Heart right ventricle (tissue), 16 donors: ENCODE results near the gene GINM1. TPM values are rescaled to one million over a fixed set of nuclear protein-coding genes. Genes with fewer than 3 reads are reported as not detected.

Experiments used
- ATAC-seq, 8 donors: fragments of 200-7000 bp; cut with Tn5 transposase; one replicate each; pipeline ENCODE4 v1.9.1; 2020; ENCODE audit warnings: mild to moderate bottlenecking in 8 of 8, moderate library complexity in 8 of 8, moderate number of reproducible peaks in 1 of 8
- DNase-seq, 2 donors: peaks; one replicate each; pipeline ENCODE4 v3.0.0-alpha.2; 2020
- H3K27ac ChIP-seq, 10 donors: fragments of 200-600 bp; sonication (generic) in 2 of 10; one replicate each; pipeline versions ENCODE4 v1.5.0 to v1.8.0; 2020 to 2022; ENCODE audit warnings: mild to moderate bottlenecking in 3 of 10
- H3K27me3 ChIP-seq, 7 donors: fragments of 200-600 bp; one replicate each; pipeline ENCODE4 v1.8.0; 2021 to 2022; ENCODE audit warnings: mild to moderate bottlenecking in 2 of 7
- H3K36me3 ChIP-seq, 9 donors: fragments of 200-600 bp; sonication (generic) in 1 of 9; one replicate each; pipeline versions ENCODE4 v1.5.0 to v1.8.0; 2020 to 2022; ENCODE audit warnings: mild to moderate bottlenecking in 2 of 9
- H3K4me1 ChIP-seq, 9 donors: fragments of 200-600 bp; sonication (generic) in 1 of 9; one replicate each; pipeline versions ENCODE4 v1.5.0 to v1.8.0; 2020 to 2022; ENCODE audit warnings: mild to moderate bottlenecking in 4 of 9
- H3K4me3 ChIP-seq, 10 donors: fragments of 200-600 bp; sonication (generic) in 2 of 10; one replicate each; pipeline versions ENCODE4 v1.5.0 to v1.8.0; 2020 to 2022; ENCODE audit warnings: mild to moderate bottlenecking in 7 of 10, moderate library complexity in 2 of 10
- H3K9me3 ChIP-seq, 11 donors: fragments of 200-600 bp in 10 of 11; sonication (generic) in 2 of 11; one replicate each; pipeline versions ENCODE4 v1.5.0 to v1.8.0; 2013 to 2022; ENCODE audit warnings: mild to moderate bottlenecking in 2 of 11, control low read depth in 1 of 11, moderate library complexity in 1 of 11
- CTCF ChIP-seq, 9 donors: fragments of 200-600 bp; sonication (generic) in 2 of 9; IDR thresholded peaks; one replicate each; pipeline versions ENCODE4 v1.5.0 to v1.8.0; 2021 to 2022; ENCODE audit warnings: antibody characterized with exemption in 9 of 9, mild to moderate bottlenecking in 5 of 9, moderate library complexity in 1 of 9
- WGBS, 2 donors: extraction: QIAGEN DNeasy Blood & Tissue Kit; methylation state at CpG; one replicate each; pipeline ENCODE4 v1.1.7; 2013; ENCODE audit warnings: inconsistent platforms in 1 of 2; 5-methylcytosine and 5-hydroxymethylcytosine counted together
- intact Hi-C, 10 donors: fragments of 100-400 bp; cut with DNase I; formaldehyde crosslinking; loops; one replicate each; pipeline versions ENCODE4 v1.11.1 to v1.14.2; 2022
- polyA plus RNA-seq, 2 donors: library from polyadenylated mRNA; stranded (reverse); fragments of 200-250 nt; gene quantifications; one replicate each; pipeline ENCODE4 v1.2.3, GENCODE V29; 2013
- total RNA-seq, 10 donors: library from RNA; stranded (reverse); fragmentation: NEBNext Ultra II Directional in 3 of 10; extraction: Animal tissue kit (Norgen Biotek cat#: 25700) in 3 of 10; gene quantifications; one replicate each; pipeline versions ENCODE4 v1.2.1 to v1.2.4, GENCODE V29; 2021 to 2023
- donor health status: Arrhythmogenic right ventricular cardiomyopathy.
- donor health status: ischemic (EF 13 %, LVEDD 7.1; RV severe dilation, severe dysfunction).
- donor health status: healthy with polysubstance abuse.
- donor health status: DM: no; HTN: yes; CAD: no.
- donor health status: DM: no; HTN: no; CAD: no.
- donor health status: ischemic (EF 25% LVEDD 6.9; RV normal size, moderate dysfunction).
- donor health status: ischemic (EF 25% LVEDD 5.7; RV mildly dilated, moderate dysfunction).
- donor health status: healthy.
- donor health status: DM: yes; HTN: yes; CAD: no.
- donor health status: Ischemic cardiomyopathy.
- donor health status: ischemic (EF 35%, LVEDD 5.7; RV mildly dilated, moderate dysfunction).
- donor health status: nonischemic (EF 11% LVEDD 7.7; RV severe dilation, severe dysfunction).
- donor health status: DM: yes; HTN: yes; CAD: no.
- donor health status: PGD.
- donor health status: ischemic (EF 29% LVEDD 5.4; RV normal size, mild dysfunction).
- donor health status: nonischemic (EF 23%, LVEDD 6.1; RV moderate dilation, normal function).

The GINM1 gene
- total and polyA plus RNA-seq, 12 donors, result 26.8 to 59.3 (median 54.8) TPM

GRCh38 chr6:149614337-149614736, 48.2 kb downstream of the GINM1 start:
- Histone ChIP-seq H3K36me3 (peaks cover 0 to 49% (median 8%) of the 10 kb centered on the region in 9 donors), H3K4me3 (no peak overlapping the region), H3K4me1 (peaks cover 0 to 20% (median 3%) of the 10 kb centered on the region in 9 donors), H3K27me3 (no peaks in the 10 kb centered on the region), H3K27ac (no peak overlapping the region), H3K9me3 (peaks cover 0 to 14% (median 6%) of the 10 kb centered on the region in 11 donors)
- 85 to 92% methylated on average over 4 of the region's 4 CpGs for WGBS, 2 donors
- DNase-seq, result no peak
- ATAC-seq, result no peak
- intact Hi-C loops, result no loop called here
- TF ChIP-seq CTCF (IDR thresholded peaks at IDR 0.05), result no peak

GRCh38 chr6:149615805-149616204, 49.6 kb downstream of the GINM1 start:
- Histone ChIP-seq H3K9me3 (peaks cover 0 to 14% (median 6%) of the 10 kb centered on the region in 11 donors), H3K27ac (peak overlapping the region in 2 of 10 donors; percentile 10 to 38), H3K4me1 (peaks cover 0 to 20% (median 3%) of the 10 kb centered on the region in 9 donors), H3K36me3 (peaks cover 0 to 59% (median 18%) of the 10 kb centered on the region in 9 donors), H3K27me3 (no peaks in the 10 kb centered on the region), H3K4me3 (no peak overlapping the region)
- intact Hi-C loops, result no loop called here
- WGBS, 2 donors, result 45 to 51% methylated on average over 5 of the region's 5 CpGs
- ATAC-seq (peak in 6 of 8 donors; percentile 50 to 81 (median 70)), DNase-seq (no peak)
- no peak for TF ChIP-seq CTCF (IDR thresholded peaks at IDR 0.05)

- peaks cover 0 to 5% (median 0%) of the 10 kb centered on the region in 9 donors for H3K4me1 ChIP-seq
- no peak overlapping the region for H3K27ac ChIP-seq
- no peaks in the 10 kb centered on the region for H3K9me3 ChIP-seq
- TF ChIP-seq CTCF (IDR thresholded peaks at IDR 0.05), result no peak
- no peak for ATAC-seq
- intact Hi-C loops, result no loop called here
- no peaks in the 10 kb centered on the region for H3K27me3 ChIP-seq
- H3K36me3 ChIP-seq, result peaks cover 0 to 76% (median 14%) of the 10 kb centered on the region in 9 donors
- DNase-seq, result no peak
- H3K4me3 ChIP-seq, result no peak overlapping the region
Observed at GRCh38 chr6:149627672-149628071, 61.5 kb downstream of the GINM1 start.

- WGBS, 2 donors, result 91 to 94% methylated on average over 4 of the region's 4 CpGs
- H3K4me1 ChIP-seq, result peaks cover 0 to 5% (median 0%) of the 10 kb centered on the region in 9 donors
- peak overlapping the region in 1 of 10 donors; percentile 27 for H3K27ac ChIP-seq
- TF ChIP-seq CTCF (IDR thresholded peaks at IDR 0.05), result no peak
- H3K27me3 ChIP-seq, result no peaks in the 10 kb centered on the region
- intact Hi-C loops, result no loop called here
- peaks cover 0 to 74% (median 6%) of the 10 kb centered on the region in 9 donors for H3K36me3 ChIP-seq
- H3K4me3 ChIP-seq, result no peak overlapping the region
- H3K9me3 ChIP-seq, result no peaks in the 10 kb centered on the region
- DNase-seq (no peak), ATAC-seq (no peak)
Observed at GRCh38 chr6:149628875-149629510, 62.8 kb downstream of the GINM1 start.
